GDM1 (cell line): ENCODE data around the gene EDN1.

ENCODE experiments used
- DNase-seq: peaks from one replicate; lab custom pipeline; 2025; lab: John Stamatoyannopoulos, UW

EDN1 gene

GRCh38 chr6:12289933-12290820 lies at the start of gene EDN1:
EDN1 (plus strand) TSS chr6:12290361; CDS start chr6:12290630, 269 bp downstream.
- DNase-seq = peak; percentile 37

GRCh38 chr6:12241493-12242175 lies 48.5 kb upstream of the EDN1 start:
- DNase-seq = no peak

GRCh38 chr6:12243169-12243568 lies 47.0 kb upstream of the EDN1 start:
- DNase-seq = no peak

GRCh38 chr6:12245360-12245759 lies 44.8 kb upstream of the EDN1 start:
- no peak for DNase-seq

- DNase-seq = no peak
Measured at GRCh38 chr6:12245763-12246718, 44.1 kb upstream of the EDN1 start.

- no peak for DNase-seq
Measured at GRCh38 chr6:12246900-12247299, 43.3 kb upstream of the EDN1 start.

GRCh38 chr6:12249541-12250382 lies 40.4 kb upstream of the EDN1 start:
- no peak for DNase-seq

GRCh38 chr6:12250383-12250770 lies 39.8 kb upstream of the EDN1 start:
- no peak for DNase-seq

- DNase-seq = no peak
Measured at GRCh38 chr6:12254210-12254609, 36.0 kb upstream of the EDN1 start.

GRCh38 chr6:12258191-12258590 lies 32.0 kb upstream of the EDN1 start:
- DNase-seq = no peak

GRCh38 chr6:12258591-12259075 lies 31.5 kb upstream of the EDN1 start:
- no peak for DNase-seq

GRCh38 chr6:12260458-12261093 lies 29.6 kb upstream of the EDN1 start:
- DNase-seq = no peak

- DNase-seq = no peak
Measured at GRCh38 chr6:12261502-12261901, 28.7 kb upstream of the EDN1 start.

- no peak for DNase-seq
Measured at GRCh38 chr6:12262236-12263061, 27.7 kb upstream of the EDN1 start.

GRCh38 chr6:12263403-12263802 lies 26.8 kb upstream of the EDN1 start:
- DNase-seq = no peak

- no peak for DNase-seq
Measured at GRCh38 chr6:12264671-12265070, 25.5 kb upstream of the EDN1 start.

GRCh38 chr6:12265296-12265695 lies 24.9 kb upstream of the EDN1 start:
- DNase-seq = no peak

- DNase-seq = no peak
Measured at GRCh38 chr6:12265791-12266190, 24.4 kb upstream of the EDN1 start.

GRCh38 chr6:12266571-12266970 lies 23.6 kb upstream of the EDN1 start:
- DNase-seq = peak; percentile 47

- DNase-seq = no peak
Measured at GRCh38 chr6:12269110-12269509, 21.1 kb upstream of the EDN1 start.
